GM18870 (cell line): ENCODE measurements around the gene LPO.

Experiments used
- ATAC-seq: cut with Tn5 transposase; IDR thresholded peaks from one replicate; pipeline ENCODE4 v1.9.1; 2021; ENCODE audit warnings: moderate library complexity; ENCODE audit not compliant: unreplicated experiment

The LPO gene

DNA sequence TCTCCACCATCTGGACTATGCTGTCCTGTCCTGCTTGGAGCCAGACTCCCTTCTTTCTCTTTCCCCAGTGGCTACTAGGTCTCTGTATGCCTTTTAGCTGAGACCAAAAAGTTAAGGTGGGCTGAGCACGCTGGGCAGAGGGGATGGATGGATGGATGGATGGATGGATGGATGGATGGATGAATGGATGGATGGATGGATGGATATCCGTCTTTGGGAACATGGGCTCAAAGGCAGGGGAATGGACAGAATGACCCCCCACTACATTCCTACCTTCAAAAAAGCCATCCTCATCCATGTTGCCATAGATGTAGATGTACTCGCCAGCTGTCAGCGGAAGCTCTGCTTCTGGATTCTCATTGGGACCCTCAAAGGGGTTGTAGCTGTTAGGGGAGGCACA, 77.4 kb downstream of the LPO start:
- no peak for ATAC-seq

GRCh38 chr17:58316260-58316960, 78.0 kb downstream of the LPO start:
- no peak for ATAC-seq

DNA sequence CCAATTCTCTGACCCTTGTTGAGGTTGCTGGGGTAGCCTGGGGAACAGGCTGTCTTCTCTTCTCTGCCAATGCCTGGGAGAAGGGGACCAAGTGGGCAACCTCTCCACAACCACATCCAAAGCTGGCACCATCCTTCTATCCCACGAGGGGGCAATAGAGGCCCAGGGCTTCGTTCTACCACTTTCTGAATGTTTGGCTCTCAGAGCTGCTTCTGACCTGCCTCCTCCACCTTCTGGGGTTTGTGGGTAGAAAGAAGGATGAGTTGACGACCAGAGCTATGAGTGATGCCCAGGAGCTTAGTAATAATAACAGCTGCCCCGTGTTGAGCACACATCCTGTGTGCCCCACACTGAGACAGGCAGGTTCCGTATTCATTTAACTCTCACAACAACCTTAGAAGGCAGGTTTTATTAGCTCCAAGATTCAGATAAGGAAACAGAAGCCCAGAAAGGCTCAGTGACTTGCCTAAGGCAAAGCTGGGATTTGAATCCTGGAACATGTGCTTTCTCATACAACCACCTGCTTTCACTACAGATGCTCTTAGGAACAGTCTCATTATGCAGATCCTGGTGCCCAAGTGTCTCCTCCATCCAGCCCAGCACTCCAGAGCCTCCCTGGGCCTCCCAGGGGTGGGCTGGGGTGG, 79.2 kb downstream of the LPO start:
- peak; percentile 63 for ATAC-seq

DNA sequence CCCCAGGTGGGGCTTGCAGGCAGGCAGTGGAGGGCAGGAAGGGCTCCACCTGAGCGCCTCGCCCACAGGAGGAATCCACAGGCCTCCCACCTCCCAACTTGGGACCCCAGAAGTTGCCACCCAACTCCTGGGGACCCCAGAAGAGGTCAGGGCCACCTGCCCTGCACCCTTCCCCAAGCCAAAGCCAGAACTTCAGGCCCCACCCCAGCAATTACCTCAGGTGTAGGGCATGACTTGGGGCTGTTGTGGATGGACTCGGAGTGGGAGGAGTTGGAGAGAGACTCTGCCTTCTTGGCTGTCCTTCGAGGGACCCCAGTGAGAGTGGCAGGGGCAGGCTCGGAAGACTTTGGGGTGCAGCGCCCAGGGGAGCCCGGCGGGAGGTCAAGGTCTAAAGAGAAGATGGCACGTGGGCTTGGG, 79.7 kb downstream of the LPO start:
- ATAC-seq, result no peak
